Natural killer cell (primary cell): Measurements from ENCODE around the gene LAMC3. TPM values are rescaled to one million over a fixed set of nuclear protein-coding genes. Genes with fewer than 3 reads are reported as not detected.

Source experiments
- ATAC-seq, 3 donors: fragments of 150-1000 bp in 2 of 3; fragments of 200-7000 bp in 1 of 3; cut with Tn5 transposase; 1 replicate in 1 of 3; 2 replicates in 2 of 3; pipeline ENCODE4 v1.10.0; 2021; ENCODE audit warnings: mild to moderate bottlenecking in 2 of 3, moderate library complexity in 2 of 3
- DNase-seq, 2 donors: peaks; one replicate each; pipeline versions ENCODE4 v3.0.0 to v3.0.0-alpha.2; 2013 to 2021; ENCODE audit warnings: mixed read lengths in 1 of 2
- H3K27ac ChIP-seq: one replicate; pipeline ENCODE4 v1.5.1; 2013; ENCODE audit warnings: mild to moderate bottlenecking, low read length
- H3K27me3 ChIP-seq: one replicate; pipeline ENCODE4 v1.6.1; 2013; ENCODE audit warnings: low read length; ENCODE audit not compliant: control insufficient read depth, insufficient read depth
- H3K36me3 ChIP-seq: one replicate; pipeline ENCODE4 v1.6.1; 2013; ENCODE audit warnings: low read length; ENCODE audit not compliant: control insufficient read depth, insufficient read depth
- H3K4me1 ChIP-seq: one replicate; pipeline ENCODE4 v1.6.1; 2013; ENCODE audit warnings: low read length; ENCODE audit not compliant: control insufficient read depth, insufficient read depth
- H3K4me3 ChIP-seq: one replicate; pipeline ENCODE4 v1.5.1; 2013; ENCODE audit warnings: low read length
- H3K9me3 ChIP-seq: one replicate; pipeline ENCODE4 v1.6.1; 2013; ENCODE audit warnings: low read length; ENCODE audit not compliant: control insufficient read depth, insufficient read depth
- H3K27ac Mint-ChIP-seq, 2 donors: one replicate each; pipeline ENCODE4 v1.8.0; 2022; ENCODE audit warnings: mild to moderate bottlenecking in 2 of 2, mixed read lengths in 2 of 2, moderate library complexity in 1 of 2
- H3K27me3 Mint-ChIP-seq, 2 donors: one replicate each; pipeline ENCODE4 v1.8.0; 2022; ENCODE audit warnings: low read depth in 2 of 2, mixed read lengths in 2 of 2
- H3K36me3 Mint-ChIP-seq: one replicate; pipeline ENCODE4 v1.8.0; 2022; ENCODE audit warnings: mixed read lengths
- H3K4me1 Mint-ChIP-seq, 2 donors: one replicate each; pipeline ENCODE4 v1.8.0; 2022; ENCODE audit warnings: mixed read lengths in 2 of 2
- H3K4me3 Mint-ChIP-seq: one replicate; pipeline ENCODE4 v1.8.0; 2022; ENCODE audit warnings: mild to moderate bottlenecking, moderate library complexity, mixed read lengths
- H3K9me3 Mint-ChIP-seq, 2 donors: one replicate each; pipeline ENCODE4 v1.8.0; 2022; ENCODE audit warnings: mixed read lengths in 2 of 2
- WGBS: methylation state at CpG from one replicate; pipeline ENCODE4 v1.1.7; 2013; ENCODE audit warnings: missing lambda C conversion rate; ENCODE audit not compliant: insufficient coverage; 5-methylcytosine and 5-hydroxymethylcytosine counted together
- intact Hi-C: fragments of 100-400 bp; cut with micrococcal nuclease; formaldehyde crosslinking; loops from one replicate; pipeline ENCODE4 v1.14.2; 2022
- total RNA-seq, 4 donors: library from RNA; stranded (reverse); fragments of 120-200 nt in 1 of 4; gene quantifications; one replicate each; pipeline versions ENCODE4 v1.2.3 to v1.2.4, GENCODE V29; 2013 to 2022
- TF ChIP-seq, protein P1 (sequence below): fragments of 200-600 bp; IDR thresholded peaks from one replicate; pipeline ENCODE4 v1.8.0; 2022; ENCODE audit warnings: antibody characterized with exemption

LAMC3 gene
- total RNA-seq, 3 donors from 2014 or later (not counting 1 experiment from before 2014, with no cell fraction given) = not detected

DNA sequence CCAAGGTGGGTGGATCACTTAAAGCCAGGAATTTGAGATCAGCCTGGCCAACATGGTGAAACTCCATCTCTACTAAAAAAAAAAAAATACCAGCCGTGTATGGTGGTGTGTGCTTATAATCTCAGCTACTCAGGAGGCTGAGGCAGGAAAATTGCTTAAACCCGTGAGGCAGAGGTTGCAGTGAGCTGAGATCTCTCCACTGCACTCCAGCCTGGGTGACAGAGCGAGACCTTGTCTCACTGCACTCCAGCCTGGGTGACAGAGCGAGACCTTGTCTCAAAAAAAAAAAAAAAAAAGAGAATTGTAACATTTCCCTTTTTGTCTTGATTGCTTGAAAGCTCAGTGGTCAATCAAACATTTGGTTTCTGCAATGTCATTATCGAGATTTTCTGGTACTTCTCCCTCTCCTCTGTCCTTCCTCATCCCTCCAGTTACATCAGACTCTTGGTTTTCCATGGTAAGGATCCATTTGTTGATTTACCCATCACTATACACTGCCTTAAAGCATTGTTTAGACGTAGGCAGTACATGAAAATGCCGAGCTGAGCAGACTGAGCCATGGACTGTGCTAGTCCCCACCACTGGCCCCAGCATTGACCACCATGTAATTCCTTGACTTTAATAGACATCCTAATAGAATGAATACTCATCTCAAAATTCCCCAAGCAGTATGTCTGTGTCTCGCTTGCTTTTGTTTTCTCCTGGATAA lies 75.8 kb downstream of the LAMC3 start:
- H3K4me1 ChIP-seq = no peaks in the 10 kb centered on the region
- no peak for ATAC-seq
- Mint-ChIP-seq H3K9me3 (no peaks in the 10 kb centered on the region), H3K4me1 (no peaks in the 10 kb centered on the region), H3K36me3 (no peaks in the 10 kb centered on the region), H3K27me3 (peaks cover 3 to 6% of the 10 kb centered on the region in 2 donors), H3K27ac (no peak overlapping the region), H3K4me3 (no peak overlapping the region)
- H3K27me3 ChIP-seq = no peaks in the 10 kb centered on the region
- H3K4me3 ChIP-seq = no peak overlapping the region
- TF ChIP-seq, protein P1, sequence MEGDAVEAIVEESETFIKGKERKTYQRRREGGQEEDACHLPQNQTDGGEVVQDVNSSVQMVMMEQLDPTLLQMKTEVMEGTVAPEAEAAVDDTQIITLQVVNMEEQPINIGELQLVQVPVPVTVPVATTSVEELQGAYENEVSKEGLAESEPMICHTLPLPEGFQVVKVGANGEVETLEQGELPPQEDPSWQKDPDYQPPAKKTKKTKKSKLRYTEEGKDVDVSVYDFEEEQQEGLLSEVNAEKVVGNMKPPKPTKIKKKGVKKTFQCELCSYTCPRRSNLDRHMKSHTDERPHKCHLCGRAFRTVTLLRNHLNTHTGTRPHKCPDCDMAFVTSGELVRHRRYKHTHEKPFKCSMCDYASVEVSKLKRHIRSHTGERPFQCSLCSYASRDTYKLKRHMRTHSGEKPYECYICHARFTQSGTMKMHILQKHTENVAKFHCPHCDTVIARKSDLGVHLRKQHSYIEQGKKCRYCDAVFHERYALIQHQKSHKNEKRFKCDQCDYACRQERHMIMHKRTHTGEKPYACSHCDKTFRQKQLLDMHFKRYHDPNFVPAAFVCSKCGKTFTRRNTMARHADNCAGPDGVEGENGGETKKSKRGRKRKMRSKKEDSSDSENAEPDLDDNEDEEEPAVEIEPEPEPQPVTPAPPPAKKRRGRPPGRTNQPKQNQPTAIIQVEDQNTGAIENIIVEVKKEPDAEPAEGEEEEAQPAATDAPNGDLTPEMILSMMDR = no peak
- no peaks in the 10 kb centered on the region for H3K36me3 ChIP-seq
- intact Hi-C loops = no loop called here
- no peaks in the 10 kb centered on the region for H3K9me3 ChIP-seq
- no peak overlapping the region for H3K27ac ChIP-seq
- 73% methylated on average over 8 of the region's 8 CpGs for WGBS
- DNase-seq = no peak

GRCh38 chr9:131085370-131086122 lies 76.6 kb downstream of the LAMC3 start:
- ATAC-seq (no peak), DNase-seq (no peak)
- no peak overlapping the region for H3K27ac Mint-ChIP-seq
- TF ChIP-seq, protein P1 = no peak
- H3K4me3 ChIP-seq = no peak overlapping the region
- H3K4me1 ChIP-seq = no peaks in the 10 kb centered on the region
- 90% methylated on average over 23 of the region's 23 CpGs for WGBS
- peaks cover 3 to 6% of the 10 kb centered on the region in 2 donors for H3K27me3 Mint-ChIP-seq
- no peaks in the 10 kb centered on the region for H3K27me3 ChIP-seq
- H3K36me3 Mint-ChIP-seq = no peaks in the 10 kb centered on the region
- no peaks in the 10 kb centered on the region for H3K9me3 Mint-ChIP-seq
- no peaks in the 10 kb centered on the region for H3K9me3 ChIP-seq
- no peaks in the 10 kb centered on the region for H3K4me1 Mint-ChIP-seq
- H3K27ac ChIP-seq = no peak overlapping the region
- no peak overlapping the region for H3K4me3 Mint-ChIP-seq
- no peaks in the 10 kb centered on the region for H3K36me3 ChIP-seq
- intact Hi-C loops = no loop called here

DNA sequence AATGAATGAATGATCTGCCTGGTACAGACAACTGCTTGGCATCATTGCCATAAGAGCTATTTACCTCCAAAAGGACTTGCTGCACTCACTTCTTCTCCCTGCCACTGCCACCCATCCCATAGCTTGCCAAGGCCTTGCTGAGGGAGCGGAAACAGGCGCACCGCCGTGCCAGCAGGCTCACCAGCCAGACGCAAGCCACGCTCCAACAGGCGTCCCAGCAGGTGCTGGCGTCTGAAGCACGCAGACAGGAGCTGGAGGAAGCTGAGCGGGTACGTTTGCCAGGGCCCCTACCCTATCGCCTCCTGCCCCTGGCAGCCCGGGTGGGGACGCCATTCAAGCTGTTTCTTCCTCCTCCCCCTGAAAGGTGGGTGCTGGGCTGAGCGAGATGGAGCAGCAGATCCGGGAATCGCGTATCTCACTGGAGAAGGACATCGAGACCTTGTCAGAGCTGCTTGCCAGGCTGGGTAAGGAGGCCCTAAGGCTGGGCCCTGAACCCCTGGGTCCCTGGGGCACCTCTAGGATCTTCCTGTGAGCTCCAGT lies 78.5 kb downstream of the LAMC3 start:
- Mint-ChIP-seq H3K9me3 (no peaks in the 10 kb centered on the region), H3K27ac (no peak overlapping the region), H3K4me1 (no peaks in the 10 kb centered on the region), H3K36me3 (no peaks in the 10 kb centered on the region), H3K27me3 (peaks cover 3 to 6% of the 10 kb centered on the region in 2 donors), H3K4me3 (no peak overlapping the region)
- ATAC-seq (no peak), DNase-seq (no peak)
- Histone ChIP-seq H3K4me3 (no peak overlapping the region), H3K27me3 (no peaks in the 10 kb centered on the region), H3K36me3 (no peaks in the 10 kb centered on the region), H3K27ac (no peak overlapping the region), H3K9me3 (no peaks in the 10 kb centered on the region), H3K4me1 (no peaks in the 10 kb centered on the region)
- TF ChIP-seq, protein P1 = no peak
- intact Hi-C loops = no loop called here
- WGBS = 93% methylated on average over 19 of the region's 19 CpGs
